ENCODE results near the gene DOCK2.

GRCh38 chr5:170114271-170114670, 477.2 kb downstream of the DOCK2 start:
- TF ChIP-seq EZH2 (IDR thresholded peaks at IDR 0.05; ENCODE audit: borderline replicate concordance, low read depth, low read length, severe bottlenecking) (no peak), CTCF (IDR thresholded peaks at IDR 0.05; ENCODE audit: borderline replicate concordance, extremely low read depth, low read length, poor library complexity, severe bottlenecking) (no peak)
